SK-N-SH (cell line): ENCODE measurements around the gene CDH3. TPM values are rescaled to one million over a fixed set of nuclear protein-coding genes. Genes with fewer than 3 reads are reported as not detected.

Source experiments
- CTCF ChIA-PET: fragments of 300-600, 350-600 bp; formaldehyde crosslinking; extraction: SDS; loops from one replicate; lab custom pipeline; 2021; lab: Yijun Ruan, JAX
- POLR2A ChIA-PET: fragments of 350-600 bp; sonication (Branson Sonifier 250); formaldehyde crosslinking; extraction: SDS; loops from one replicate; lab custom pipeline; 2020; ENCODE audit warnings: antibody characterized with exemption, inconsistent platforms; lab: Yijun Ruan, JAX
- DNase-seq: peaks from one replicate; pipeline ENCODE4 v3.0.0; 2012
- H2AFZ ChIP-seq: fragments of 200-600 bp; sonication (generic); 2 replicates; pipeline ENCODE4 v1.8.1; 2016; ENCODE audit warnings: antibody characterized with exemption, mild to moderate bottlenecking, low read depth
- H3F3A ChIP-seq: fragments of 200-600 bp; sonication (generic); replicated peaks from 2 replicates; pipeline ENCODE3; 2016; ENCODE audit warnings: antibody characterized with exemption, mild to moderate bottlenecking; ENCODE audit not compliant: insufficient read depth
- H3K27ac ChIP-seq, 2 experiments: fragments of 200-500 bp in 1 of 2; fragments of 200-600 bp in 1 of 2; sonication (Bioruptor generic) in 1 of 2; sonication (generic), shearing (Covaris generic) in 1 of 2; 2 replicates each; pipeline versions ENCODE4 v1.5.1 to v1.6.1; 2014 to 2016; ENCODE audit warnings: low read depth in 2 of 2, inconsistent platforms in 1 of 2, low read length in 1 of 2, mild to moderate bottlenecking in 1 of 2, mixed read lengths in 1 of 2
- H3K27me3 ChIP-seq: fragments of 200-600 bp; sonication (generic), shearing (Covaris generic); 2 replicates; pipeline ENCODE4 v1.6.1; 2016; ENCODE audit warnings: mixed run types; ENCODE audit not compliant: insufficient read depth
- H3K36me3 ChIP-seq, 2 experiments: fragments of 200-500 bp in 1 of 2; fragments of 200-600 bp in 1 of 2; sonication (Bioruptor generic) in 1 of 2; sonication (generic) in 1 of 2; replicated peaks in 1 of 2; 2 replicates each; pipeline versions ENCODE3 to v1.5.1; 2014 to 2016; ENCODE audit warnings: low read length in 1 of 2, mild to moderate bottlenecking in 1 of 2; ENCODE audit not compliant: insufficient read depth in 2 of 2, control insufficient read depth in 1 of 2
- H3K4me1 ChIP-seq, 2 experiments: fragments of 200-500 bp in 1 of 2; fragments of 200-600 bp in 1 of 2; sonication (Bioruptor generic) in 1 of 2; sonication (generic), shearing (Covaris generic) in 1 of 2; 2 replicates each; pipeline versions ENCODE4 v1.5.1 to v1.6.1; 2014 to 2016; ENCODE audit warnings: low read depth in 1 of 2, low read length in 1 of 2, mixed run types in 1 of 2; ENCODE audit not compliant: insufficient read depth in 2 of 2, control insufficient read depth in 1 of 2
- H3K4me2 ChIP-seq: fragments of 200-600 bp; sonication (generic), shearing (Covaris generic); 2 replicates; pipeline ENCODE4 v1.6.1; 2017; ENCODE audit warnings: mixed run types
- H3K4me3 ChIP-seq, 2 experiments: fragments of 200-500 bp in 1 of 2; fragments of 200-600 bp in 1 of 2; sonication (Bioruptor generic) in 1 of 2; sonication (generic), shearing (Covaris generic) in 1 of 2; 2 replicates each; pipeline versions ENCODE4 v1.5.1 to v1.8.1; 2014 to 2016; ENCODE audit warnings: low read depth in 2 of 2, inconsistent platforms in 1 of 2, low read length in 1 of 2, mild to moderate bottlenecking in 1 of 2, mixed read lengths in 1 of 2, moderate library complexity in 1 of 2
- H3K79me2 ChIP-seq: fragments of 200-600 bp; sonication (generic); 2 replicates; pipeline ENCODE4 v1.8.1; 2017; ENCODE audit warnings: mild to moderate bottlenecking; ENCODE audit not compliant: insufficient read depth
- H3K9ac ChIP-seq: fragments of 200-600 bp; sonication (generic); 2 replicates; pipeline ENCODE4 v1.6.1; 2017; ENCODE audit warnings: mixed run types
- H3K9me2 ChIP-seq: fragments of 200-600 bp; sonication (generic); 2 replicates; pipeline ENCODE4 v1.6.1; 2017; ENCODE audit warnings: mixed run types
- H3K9me3 ChIP-seq: fragments of 200-600 bp; sonication (generic); 2 replicates; pipeline ENCODE4 v1.6.1; 2017; ENCODE audit warnings: mixed run types, mild to moderate bottlenecking, moderate library complexity
- H4K20me1 ChIP-seq: fragments of 200-600 bp; sonication (generic); 2 replicates; pipeline ENCODE4 v1.6.1; 2017; ENCODE audit warnings: mild to moderate bottlenecking, mixed run types; ENCODE audit not compliant: insufficient read depth
- CHD2 ChIP-seq: fragments of 150-350 bp; IDR thresholded peaks from 2 replicates; pipeline ENCODE4 v1.6.1; 2018; ENCODE audit warnings: low read length; ENCODE audit not compliant: partially characterized antibody
- ELF1 ChIP-seq: IDR thresholded peaks from 2 replicates; pipeline ENCODE4 v1.4.0; 2012
- EZH2phosphoT487 ChIP-seq: fragments of 200-600 bp; sonication (generic); IDR thresholded peaks from 2 replicates; pipeline ENCODE4 v1.6.1; 2017; ENCODE audit warnings: low read depth, mixed run types, mild to moderate bottlenecking, antibody characterized with exemption, moderate library complexity, borderline replicate concordance
- FOSL2 ChIP-seq: IDR thresholded peaks from 2 replicates; pipeline ENCODE4 v1.4.0; 2012; ENCODE audit warnings: low read depth, mild to moderate bottlenecking, moderate library complexity, borderline replicate concordance
- FOXM1 ChIP-seq: IDR thresholded peaks from 2 replicates; pipeline ENCODE4 v1.4.0; 2012; ENCODE audit warnings: low read depth, mild to moderate bottlenecking
- GABPA ChIP-seq: IDR thresholded peaks from 2 replicates; pipeline ENCODE4 v1.4.0; 2012; ENCODE audit warnings: low read depth, mild to moderate bottlenecking
- MAX ChIP-seq: IDR thresholded peaks from 2 replicates; pipeline ENCODE4 v1.4.0; 2012; ENCODE audit warnings: low read depth
- NRF1 ChIP-seq: IDR thresholded peaks from 2 replicates; pipeline ENCODE4 v1.6.1; 2012; ENCODE audit warnings: low read depth, mild to moderate bottlenecking, low read length
- PBX3 ChIP-seq: IDR thresholded peaks from 2 replicates; pipeline ENCODE4; 2012
- RCOR1 ChIP-seq: fragments of 150-350 bp; IDR thresholded peaks from 2 replicates; pipeline ENCODE4 v1.6.1; 2017; ENCODE audit warnings: antibody characterized with exemption, low read length
- REST ChIP-seq: IDR thresholded peaks from 2 replicates; pipeline ENCODE4 v1.6.1; 2012; ENCODE audit warnings: mild to moderate bottlenecking, low read depth, low read length, moderate library complexity
- RFX5 ChIP-seq: IDR thresholded peaks from 2 replicates; pipeline ENCODE4 v1.6.1; 2012; ENCODE audit warnings: mild to moderate bottlenecking, improper control_type of control experiment, low read length
- RXRA ChIP-seq: IDR thresholded peaks from 2 replicates; pipeline ENCODE4 v1.4.0; 2012; ENCODE audit warnings: low read depth, mild to moderate bottlenecking, borderline replicate concordance
- SIN3A ChIP-seq: IDR thresholded peaks from 2 replicates; pipeline ENCODE4 v1.6.1; 2012; ENCODE audit warnings: low read depth, mild to moderate bottlenecking, low read length, moderate library complexity, borderline replicate concordance
- SMC3 ChIP-seq: IDR thresholded peaks from 2 replicates; pipeline ENCODE4 v1.6.1; 2012; ENCODE audit warnings: low read depth, low read length, improper control_type of control experiment
- TAF1 ChIP-seq: IDR thresholded peaks from 2 replicates; pipeline ENCODE4 v1.6.1; 2012; ENCODE audit warnings: low read depth, mild to moderate bottlenecking, low read length, moderate library complexity, borderline replicate concordance
- TEAD4 ChIP-seq: IDR thresholded peaks from 2 replicates; pipeline ENCODE4 v1.4.0; 2012; ENCODE audit warnings: mild to moderate bottlenecking, borderline replicate concordance; ENCODE audit not compliant: insufficient read depth
- USF1 ChIP-seq: IDR thresholded peaks from 2 replicates; pipeline ENCODE4 v1.4.0; 2012; ENCODE audit warnings: low read depth, borderline replicate concordance
- WGBS: methylation state at CpG from one replicate; pipeline ENCODE4 v1.1.6; 2017; ENCODE audit warnings: low lambda C conversion rate; 5-methylcytosine and 5-hydroxymethylcytosine counted together
- polyA plus RNA-seq, 3 experiments: library from polyadenylated mRNA; depleted of rRNA; stranded (reverse); fragments of >200 nt; gene quantifications; 2 replicates each; pipeline ENCODE4 v1.2.3, GENCODE V29; 2012

CDH3 gene
- polyA plus RNA-seq, 1 of the 3 experiments (the other 2 are of a cell fraction): not detected

- TF ChIP-seq RCOR1: no peak
- TF ChIP-seq RXRA: no peak
- no peak for TF ChIP-seq EZH2phosphoT487
- TF ChIP-seq SMC3: no peak
- TF ChIP-seq SIN3A: no peak
- no peak for TF ChIP-seq REST
- no peak for TF ChIP-seq CHD2
- TF ChIP-seq MAX: no peak
- TF ChIP-seq USF1: no peak
- TF ChIP-seq FOSL2: no peak
- TF ChIP-seq PBX3: no peak
- TF ChIP-seq FOXM1: no peak
- no peak for TF ChIP-seq GABPA
- no peak for TF ChIP-seq TAF1
- no peak for TF ChIP-seq TEAD4
- TF ChIP-seq NRF1: no peak
- no peak for TF ChIP-seq RFX5
- no peak for TF ChIP-seq ELF1
- Histone ChIP-seq H3K4me1 (no peaks in the 10 kb centered on the region), H3K9ac (no peak overlapping the region), H2AFZ (no peak overlapping the region), H4K20me1 (no peaks in the 10 kb centered on the region), H3K4me3 (no peak overlapping the region), H3K4me2 (no peak overlapping the region), H3K36me3 (no peaks in the 10 kb centered on the region), H3F3A (no peaks in the 10 kb centered on the region), H3K27ac (no peak overlapping the region), H3K9me3 (no peaks in the 10 kb centered on the region; the same call in 1 of the 2 replicates), H3K9me2 (no peaks in the 10 kb centered on the region), H3K79me2 (no peaks in the 10 kb centered on the region), H3K27me3 (no peaks in the 10 kb centered on the region; the same call in 1 of the 2 replicates)
- 17% methylated on average over 2 of the region's 3 CpGs for WGBS
- DNase-seq: no peak
- ChIA-PET CTCF (interaction anchor here (1.7 kb wide), 1 partner anchor 23 kb away, joined by 8 read pairs; no protein-coding TSS in a partner anchor), POLR2A (no interaction called here)
Measured at GRCh38 chr16:68612996-68613395, 32.1 kb upstream of the CDH3 start.
